ENCODE measurements around the gene MRE11. TPM values are rescaled to one million over a fixed set of nuclear protein-coding genes. Genes with fewer than 3 reads are reported as not detected.

Gene MRE11
- total and polyA plus RNA-seq, 9 of the 15 experiments (the other 6 are each of a cell fraction or from before 2014, with no cell fraction given): 18.3 to 45.2 (median 29.1) TPM

GRCh38 chr11:94445641-94446040 is 48.0 kb downstream of the MRE11 start:
- Histone ChIP-seq H3K27me3 (ENCODE audit: control insufficient read depth in 2 of 2, insufficient read depth in 2 of 2, low read length in 2 of 2) (no peaks in the 10 kb centered on the region), H3K4me2 (ENCODE audit: insufficient read depth, low read length) (no peak overlapping the region), H3K36me3 (ENCODE audit: control insufficient read depth, insufficient read depth, low read length) (peaks cover 47% of the 10 kb centered on the region), H3K9ac (ENCODE audit: insufficient read depth in 1 of 2, low read depth in 2 of 2, low read length in 2 of 2) (no peak overlapping the region), H2AFZ (ENCODE audit: low read depth, low read length) (no peak overlapping the region), H3K79me2 (ENCODE audit: control insufficient read depth, insufficient read depth, low read length) (no peaks in the 10 kb centered on the region), H3K4me1 (replicated peaks in 1 of 2; ENCODE audit: control insufficient read depth in 2 of 2, insufficient read depth in 2 of 2, low read length in 2 of 2) (no peaks in the 10 kb centered on the region), H3K4me3 (no peak overlapping the region), H3K9me1 (ENCODE audit: control insufficient read depth, insufficient read depth, low read length) (no peaks in the 10 kb centered on the region), H4K20me1 (replicated peaks; ENCODE audit: control insufficient read depth, insufficient read depth, low read length) (no peaks in the 10 kb centered on the region), H3K27ac (ENCODE audit: extremely low read depth, low read depth, low read length) (no peak overlapping the region), H3K9me3 (replicated peaks; ENCODE audit: control insufficient read depth, insufficient read depth, low read depth, low read length) (no peaks in the 10 kb centered on the region)
- ATAC-seq: no peak
- ChIA-PET CTCF (ENCODE audit: low intra/inter-chr PET ratio) (no interaction called here), POLR2A (interaction anchor here (1.3 kb wide), 1 partner anchor 13 kb away, joined by 3 read pairs; no protein-coding TSS in a partner anchor)
- BruUV-seq (replicated peaks): no TSS peak
- intact Hi-C loops (cut with micrococcal nuclease) (no loop called here), in situ Hi-C loops (cut with MboI) (no loop called here)
- WGBS (ENCODE audit: insufficient coverage, low coverage, missing lambda C conversion rate): 88% methylated on average over 1 of the region's 1 CpG
- FAIRE-seq: no peak
- DNase-seq (ENCODE audit: extremely low read depth in 1 of 4, low spot score in 3 of 4): no peak
- TF ChIP-seq, protein P1, sequence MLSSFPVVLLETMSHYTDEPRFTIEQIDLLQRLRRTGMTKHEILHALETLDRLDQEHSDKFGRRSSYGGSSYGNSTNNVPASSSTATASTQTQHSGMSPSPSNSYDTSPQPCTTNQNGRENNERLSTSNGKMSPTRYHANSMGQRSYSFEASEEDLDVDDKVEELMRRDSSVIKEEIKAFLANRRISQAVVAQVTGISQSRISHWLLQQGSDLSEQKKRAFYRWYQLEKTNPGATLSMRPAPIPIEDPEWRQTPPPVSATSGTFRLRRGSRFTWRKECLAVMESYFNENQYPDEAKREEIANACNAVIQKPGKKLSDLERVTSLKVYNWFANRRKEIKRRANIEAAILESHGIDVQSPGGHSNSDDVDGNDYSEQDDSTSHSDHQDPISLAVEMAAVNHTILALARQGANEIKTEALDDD (IDR thresholded peaks at IDR 0.05): no peak
- TF ChIP-seq JUND (IDR thresholded peaks at IDR 0.05; ENCODE audit: borderline replicate concordance, low read depth, low read length) (no peak), JUND (tag; IDR thresholded peaks at IDR 0.05; ENCODE audit: borderline replicate concordance, low read depth, low read length) (no peak), PHTF2 (CRISPR knock-in tag; IDR thresholded peaks at IDR 0.05) (no peak), MYNN (IDR thresholded peaks at IDR 0.05) (no peak), MYNN (CRISPR knock-in tag; IDR thresholded peaks at IDR 0.05) (no peak), ZNF316 (IDR thresholded peaks at IDR 0.05) (peak; percentile 73), SMAD2 (IDR thresholded peaks at IDR 0.05; ENCODE audit: low read depth, low read length) (no peak), C11orf30 (IDR thresholded peaks at IDR 0.05; ENCODE audit: low read depth) (peak; percentile 58), MAFG (tag; conservative IDR thresholded peaks at IDR 0.05) (peak; percentile 54), MAFK (IDR thresholded peaks at IDR 0.05; ENCODE audit: low read length) (peak; percentile 80), MAFF (IDR thresholded peaks at IDR 0.05; ENCODE audit: low read length) (peak; percentile 67)

All from K562 (cell line).